ENCODE results near the gene PREPL. TPM values are rescaled to one million over a fixed set of nuclear protein-coding genes. Genes with fewer than 3 reads are reported as not detected.

Gene PREPL
- total and polyA plus RNA-seq, 2 donors (not counting 3 experiments of a cell fraction or from before 2014, with no cell fraction given): 10.1 to 25.7 TPM

GRCh38 chr2:44328750-44329149 is 32.5 kb downstream of the PREPL start:
- ChIA-PET CTCF (interaction anchor here (1.1 to 2.2 kb wide), 4 partner anchors 9 to 64 kb away, joined by 3 to 9 read pairs (median 4); no protein-coding TSS in a partner anchor), POLR2A (no interaction called here)
- dilution Hi-C loops (cut with MboI; ENCODE audit: extremely low pct_ligation_motif_present, low sequenced_read_pairs): no loop called here
- H3K36me3 ChIP-seq (ENCODE audit: control insufficient read depth in 2 of 2, extremely low read depth in 1 of 2, insufficient read depth in 2 of 2, low read length in 2 of 2): peaks cover 5 to 6% of the 10 kb centered on the region in 2 experiments
- intact Hi-C loops (cut with micrococcal nuclease): no loop called here
- no peak overlapping the region for H3K27ac ChIP-seq (ENCODE audit: insufficient read depth, low read depth, low read length)
- H3K9me1 ChIP-seq (replicated peaks; ENCODE audit: control insufficient read depth, extremely low read depth, insufficient read depth, low read length): no peaks in the 10 kb centered on the region
- FAIRE-seq (no peak), DNase-seq (ENCODE audit: low read depth, low spot score) (no peak)
- no TSS peak for BruUV-seq (replicated peaks)
- no peaks in the 10 kb centered on the region for H3K79me2 ChIP-seq (ENCODE audit: control insufficient read depth, insufficient read depth, low read length)
- H3K4me1 ChIP-seq (ENCODE audit: control insufficient read depth, extremely low read depth, insufficient read depth, low read length): no peaks in the 10 kb centered on the region
- no peaks in the 10 kb centered on the region for H4K20me1 ChIP-seq (replicated peaks; ENCODE audit: control insufficient read depth, extremely low read depth, insufficient read depth, low read length)
- no peaks in the 10 kb centered on the region for H3K27me3 ChIP-seq (ENCODE audit: control insufficient read depth in 2 of 2, insufficient read depth in 2 of 2, low read length in 2 of 2)
- H2AFZ ChIP-seq (ENCODE audit: low read depth, low read length): no peak overlapping the region
- H3K9me3 ChIP-seq (replicated peaks; ENCODE audit: control insufficient read depth, insufficient read depth, low read length): no peaks in the 10 kb centered on the region
- no peak overlapping the region for H3K4me2 ChIP-seq (ENCODE audit: insufficient read depth, low read length)
- TF ChIP-seq, protein P1, sequence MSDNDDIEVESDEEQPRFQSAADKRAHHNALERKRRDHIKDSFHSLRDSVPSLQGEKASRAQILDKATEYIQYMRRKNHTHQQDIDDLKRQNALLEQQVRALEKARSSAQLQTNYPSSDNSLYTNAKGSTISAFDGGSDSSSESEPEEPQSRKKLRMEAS (IDR thresholded peaks at IDR 0.05; ENCODE audit: insufficient read depth, insufficient read length): no peak
- no peak for TF ChIP-seq MYC (IDR thresholded peaks at IDR 0.05; ENCODE audit: low read depth, low read length)
- TF ChIP-seq FOS (IDR thresholded peaks at IDR 0.05; ENCODE audit: borderline replicate concordance, insufficient read depth, low read length): no peak
- H3K4me3 ChIP-seq (replicated peaks in 1 of 3; ENCODE audit: insufficient read depth in 1 of 3, low read depth in 1 of 3, low read length in 3 of 3): no peak overlapping the region
- no peak overlapping the region for H3K9ac ChIP-seq (replicated peaks; ENCODE audit: extremely low read depth, insufficient read depth, low read length)

GRCh38 chr2:44326548-44327264 is 34.6 kb downstream of the PREPL start:
- Histone ChIP-seq H3K9me3 (replicated peaks; ENCODE audit: control insufficient read depth, insufficient read depth, low read length) (no peaks in the 10 kb centered on the region), H3K27me3 (ENCODE audit: control insufficient read depth in 2 of 2, insufficient read depth in 2 of 2, low read length in 2 of 2) (no peaks in the 10 kb centered on the region), H3K9me1 (replicated peaks; ENCODE audit: control insufficient read depth, extremely low read depth, insufficient read depth, low read length) (no peaks in the 10 kb centered on the region), H3K27ac (ENCODE audit: insufficient read depth, low read depth, low read length) (no peak overlapping the region), H3K4me1 (ENCODE audit: control insufficient read depth, extremely low read depth, insufficient read depth, low read length) (no peaks in the 10 kb centered on the region), H3K79me2 (ENCODE audit: control insufficient read depth, insufficient read depth, low read length) (no peaks in the 10 kb centered on the region), H3K4me3 (replicated peaks in 1 of 3; ENCODE audit: insufficient read depth in 1 of 3, low read depth in 1 of 3, low read length in 3 of 3) (no peak overlapping the region), H2AFZ (ENCODE audit: low read depth, low read length) (no peak overlapping the region), H3K4me2 (ENCODE audit: insufficient read depth, low read length) (no peak overlapping the region), H3K9ac (replicated peaks; ENCODE audit: extremely low read depth, insufficient read depth, low read length) (no peak overlapping the region), H3K36me3 (ENCODE audit: control insufficient read depth in 2 of 2, extremely low read depth in 1 of 2, insufficient read depth in 2 of 2, low read length in 2 of 2) (peaks cover 10 to 11% of the 10 kb centered on the region in 2 experiments), H4K20me1 (replicated peaks; ENCODE audit: control insufficient read depth, extremely low read depth, insufficient read depth, low read length) (no peaks in the 10 kb centered on the region)
- TF ChIP-seq JUN (IDR thresholded peaks at IDR 0.05; ENCODE audit: borderline replicate concordance, insufficient read depth, insufficient read length, low read depth) (no peak), MYC (IDR thresholded peaks at IDR 0.05; ENCODE audit: low read depth, low read length) (no peak)
- TF ChIP-seq, protein P1 (IDR thresholded peaks at IDR 0.05; ENCODE audit: insufficient read depth, insufficient read length): no peak
- dilution Hi-C loops (cut with MboI; ENCODE audit: extremely low pct_ligation_motif_present, low sequenced_read_pairs) (no loop called here), intact Hi-C loops (cut with micrococcal nuclease) (no loop called here)
- no TSS peak for BruUV-seq (replicated peaks)
- POLR2A ChIA-PET: no interaction called here
- CTCF ChIA-PET: interaction anchor here (1.0 to 1.4 kb wide), 2 partner anchors 20 to 66 kb away, joined by 3 to 4 read pairs; no protein-coding TSS in a partner anchor
- no peak for DNase-seq (ENCODE audit: low read depth, low spot score)
- no peak for FAIRE-seq

Measured in endothelial cell of umbilical vein (primary cell).